Cardiac atrium fibroblast (primary cell): ENCODE results near the gene FBXO39. TPM values are rescaled to one million over a fixed set of nuclear protein-coding genes. Genes with fewer than 3 reads are reported as not detected.

Source experiments
- total RNA-seq: library from RNA; depleted of rRNA; stranded (reverse); fragments of >200 nt; gene quantifications from 2 replicates; pipeline ENCODE4 v1.2.3, GENCODE V29; 2015

FBXO39 gene
- not detected in 2 replicates for total RNA-seq

DNA sequence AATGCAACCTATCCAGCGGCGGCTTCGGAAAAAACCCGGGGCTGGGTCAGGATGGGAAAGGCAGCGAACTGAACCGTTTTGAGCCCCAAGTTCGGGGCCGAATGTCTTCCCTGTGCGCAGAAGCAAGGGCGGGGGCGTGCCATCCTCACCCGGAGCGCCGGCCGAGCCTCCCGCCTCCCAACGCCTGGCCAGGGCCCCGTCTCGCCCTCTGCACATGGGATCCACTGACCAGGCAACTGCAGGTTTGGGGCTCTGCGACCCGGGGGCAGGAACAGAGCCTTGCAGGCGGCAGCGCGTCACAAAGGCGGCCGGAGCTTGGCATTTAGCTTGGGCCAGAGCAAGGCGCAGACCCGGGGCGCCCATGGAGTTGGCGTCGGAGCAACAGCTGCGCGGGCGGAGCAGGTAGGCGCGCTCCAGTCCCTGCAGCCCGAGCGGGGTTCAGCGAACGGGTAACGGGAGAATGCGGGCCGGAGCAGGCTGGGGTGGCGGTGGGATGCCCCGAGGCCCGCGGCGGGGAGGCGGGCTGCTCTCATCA, at the start of gene FBXO39:
FBXO39 (plus strand) TSS at position 345 of the 535 bp plus-strand sequence. CDS start 3,654 bp downstream, outside the sequence.

DNA sequence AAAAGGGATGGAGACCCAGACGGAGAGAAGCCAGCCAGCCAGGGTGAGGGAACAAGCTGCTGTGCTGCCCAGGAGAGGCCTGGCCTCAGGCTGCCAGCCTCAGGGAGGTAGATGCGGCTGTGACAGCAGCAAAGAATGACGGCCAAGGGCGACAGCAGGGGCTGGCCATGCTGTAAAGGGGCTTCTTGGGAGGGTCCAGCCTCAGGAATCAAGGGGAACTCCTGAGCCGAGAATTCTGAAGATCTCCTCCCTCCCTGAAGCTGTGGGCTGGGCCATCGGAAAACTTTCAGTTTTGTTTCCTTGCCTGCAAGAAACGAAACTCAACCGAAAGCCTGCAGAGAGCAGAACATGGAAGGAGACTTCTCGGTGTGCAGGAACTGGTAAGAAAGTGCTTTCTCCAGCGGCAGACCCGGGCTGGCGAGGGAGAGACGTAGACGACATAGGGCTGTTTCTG, 20.3 kb upstream of the FBXO39 start, which contains the start of gene XAF1:
XAF1 (plus strand) TSS at position 316 of the 454 bp plus-strand sequence; CDS start at position 349, 33 bp downstream.

DNA sequence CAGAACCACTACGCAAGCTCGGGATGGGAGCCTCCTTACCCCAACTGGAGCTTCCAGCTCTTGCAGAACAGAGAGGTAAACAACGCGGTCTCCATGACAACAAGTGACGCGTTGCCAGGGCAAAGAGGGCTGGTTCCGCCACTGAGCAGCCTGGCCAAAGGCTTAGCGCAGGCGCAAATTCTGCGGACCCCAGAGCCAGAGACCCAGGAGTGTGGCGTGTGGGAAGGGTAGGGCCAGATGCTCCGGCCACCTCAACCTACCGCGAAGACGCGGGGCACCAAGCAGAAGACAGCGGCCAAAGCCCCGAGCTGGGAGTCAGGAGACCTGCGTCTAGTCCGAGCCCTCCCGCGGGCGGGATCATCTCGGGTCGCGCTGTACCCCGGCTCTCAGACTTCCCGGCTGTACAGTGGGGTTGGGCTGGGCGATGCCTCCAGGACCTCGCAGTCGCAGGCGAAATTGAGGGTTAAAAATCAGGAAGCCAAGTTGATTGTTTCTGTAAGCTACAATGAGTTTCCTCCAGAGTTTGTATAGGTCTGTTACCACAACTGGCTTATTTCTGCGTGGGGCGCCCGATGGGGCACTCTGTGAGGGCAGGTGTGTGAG, 55.7 kb downstream of the FBXO39 start, which contains the start of gene TEKT1:
TEKT1 (minus strand) TSS at position 69 of the 603 bp plus-strand sequence. CDS start 1,353 bp downstream, outside the sequence.

Other genes with a start within 250 kb of the FBXO39 start
- 0.90 and 2.1 TPM in 2 replicates for gene PITPNM3, start 219.7 kb upstream of the FBXO39 start, total RNA-seq
- 7.9 and 15.1 TPM in 2 replicates for gene KIAA0753, start 135.5 kb upstream of the FBXO39 start, total RNA-seq
- gene TXNDC17, start 135.2 kb upstream of the FBXO39 start, total RNA-seq, result 150 and 225 TPM in 2 replicates
- gene MED31, start 124.6 kb upstream of the FBXO39 start, total RNA-seq, result 13.4 and 16.4 TPM in 2 replicates
- gene C17orf100, start 124.5 kb upstream of the FBXO39 start, total RNA-seq, result 1.6 and 2.9 TPM in 2 replicates
- not detected in 2 replicates for gene SLC13A5, start 62.8 kb upstream of the FBXO39 start, total RNA-seq
- 3.2 and 4.4 TPM in 2 replicates for gene XAF1, start 20.2 kb upstream of the FBXO39 start, total RNA-seq
- not detected in 2 replicates for gene TEKT1, start 55.5 kb downstream of the FBXO39 start, total RNA-seq
- not detected in 2 replicates for gene ALOX12, start 219.8 kb downstream of the FBXO39 start, total RNA-seq
- 237 and 238 TPM in 2 replicates for gene RNASEK, start 236.4 kb downstream of the FBXO39 start, total RNA-seq
- 0.90 and 4.7 TPM in 2 replicates for gene BCL6B, start 246.8 kb downstream of the FBXO39 start, total RNA-seq